GM12801 (cell line): ENCODE results near the gene TCTN3.

Experiments used
- CTCF ChIP-seq: IDR thresholded peaks from one replicate; pipeline ENCODE4 v1.5.1; 2011; ENCODE audit warnings: control low read depth; ENCODE audit not compliant: insufficient read length; ENCODE audit errors: extremely low read depth

TCTN3 gene

GRCh38 chr10:95656291-95657164, 37.2 kb downstream of the TCTN3 start, which contains the start of gene ALDH18A1:
ALDH18A1 (minus strand) TSS chr10:95656711; CDS start chr10:95653377, 3,334 bp downstream.
- TF ChIP-seq CTCF, result no peak

- no peak for TF ChIP-seq CTCF
These were observed 38.0 kb downstream of the TCTN3 start for GRCh38 chr10:95655571-95656290.

- TF ChIP-seq CTCF, result no peak
These were observed 39.8 kb downstream of the TCTN3 start for GRCh38 chr10:95653895-95654294.

GRCh38 chr10:95651346-95652060, 42.2 kb downstream of the TCTN3 start:
- no peak for TF ChIP-seq CTCF

GRCh38 chr10:95650232-95650631, 43.5 kb downstream of the TCTN3 start:
- TF ChIP-seq CTCF, result no peak

- no peak for TF ChIP-seq CTCF
These were observed 45.6 kb downstream of the TCTN3 start for GRCh38 chr10:95648138-95648537.

- TF ChIP-seq CTCF, result no peak
These were observed 47.6 kb downstream of the TCTN3 start for GRCh38 chr10:95646160-95646559.
